Measurements from ENCODE around the gene PTCSC3.

DNA sequence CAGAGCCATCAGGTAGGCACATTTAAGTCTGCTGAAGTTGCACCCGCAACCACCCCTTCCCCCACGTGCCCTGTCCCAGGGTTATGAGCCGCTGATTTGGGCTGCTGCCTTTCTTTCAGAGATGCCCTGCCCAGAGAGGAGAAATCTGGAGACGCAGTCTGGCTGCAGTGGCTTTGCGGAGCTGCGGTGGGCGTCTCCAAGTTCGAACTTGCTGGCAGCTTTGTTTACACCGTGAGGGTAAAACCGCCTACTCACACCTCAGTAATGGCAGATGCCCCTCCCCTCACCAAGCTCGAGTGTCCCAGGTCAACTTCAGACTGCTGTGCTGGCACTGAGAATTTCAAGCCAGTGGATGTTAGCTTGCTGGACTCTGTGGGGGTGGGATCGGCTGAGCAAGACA, 14.7 kb downstream of the PTCSC3 start:
- TF ChIP-seq, protein P1, sequence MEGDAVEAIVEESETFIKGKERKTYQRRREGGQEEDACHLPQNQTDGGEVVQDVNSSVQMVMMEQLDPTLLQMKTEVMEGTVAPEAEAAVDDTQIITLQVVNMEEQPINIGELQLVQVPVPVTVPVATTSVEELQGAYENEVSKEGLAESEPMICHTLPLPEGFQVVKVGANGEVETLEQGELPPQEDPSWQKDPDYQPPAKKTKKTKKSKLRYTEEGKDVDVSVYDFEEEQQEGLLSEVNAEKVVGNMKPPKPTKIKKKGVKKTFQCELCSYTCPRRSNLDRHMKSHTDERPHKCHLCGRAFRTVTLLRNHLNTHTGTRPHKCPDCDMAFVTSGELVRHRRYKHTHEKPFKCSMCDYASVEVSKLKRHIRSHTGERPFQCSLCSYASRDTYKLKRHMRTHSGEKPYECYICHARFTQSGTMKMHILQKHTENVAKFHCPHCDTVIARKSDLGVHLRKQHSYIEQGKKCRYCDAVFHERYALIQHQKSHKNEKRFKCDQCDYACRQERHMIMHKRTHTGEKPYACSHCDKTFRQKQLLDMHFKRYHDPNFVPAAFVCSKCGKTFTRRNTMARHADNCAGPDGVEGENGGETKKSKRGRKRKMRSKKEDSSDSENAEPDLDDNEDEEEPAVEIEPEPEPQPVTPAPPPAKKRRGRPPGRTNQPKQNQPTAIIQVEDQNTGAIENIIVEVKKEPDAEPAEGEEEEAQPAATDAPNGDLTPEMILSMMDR (IDR thresholded peaks at IDR 0.05), result no peak
- no peak for TF ChIP-seq POLR2A (IDR thresholded peaks at IDR 0.05)

All from breast epithelium (tissue), 3 donors.